CD14-positive monocyte (primary cell): ENCODE measurements around the gene HSPA6. TPM values are rescaled to one million over a fixed set of nuclear protein-coding genes. Genes with fewer than 3 reads are reported as not detected.

Source experiments
- DNase-seq, 3 donors: peaks; one replicate each; pipeline ENCODE4 v3.0.0-alpha.2; 2011 to 2022
- H2AFZ ChIP-seq: 2 replicates; pipeline ENCODE4 v1.6.0; 2012; ENCODE audit warnings: mild to moderate bottlenecking, low read depth, low read length, inconsistent platforms; ENCODE audit not compliant: insufficient read depth, poor library complexity, severe bottlenecking
- H3K27ac ChIP-seq, 2 donors: 1 replicate in 1 of 2; 2 replicates in 1 of 2; pipeline ENCODE4 v1.5.1; 2012 to 2013; ENCODE audit warnings: low read length in 2 of 2, control low read depth in 1 of 2, inconsistent platforms in 1 of 2, low read depth in 1 of 2, mild to moderate bottlenecking in 1 of 2
- H3K27me3 ChIP-seq, 2 donors: one replicate each; pipeline versions ENCODE4 v1.6.0 to v1.6.1; 2011 to 2013; ENCODE audit warnings: low read length in 2 of 2; ENCODE audit not compliant: control insufficient read depth in 2 of 2, insufficient read depth in 2 of 2
- H3K36me3 ChIP-seq, 2 donors: replicated peaks in 1 of 2; 1 replicate in 1 of 2; 2 replicates in 1 of 2; pipeline versions ENCODE4 v1.5.1 to v1.6.1; 2012 to 2013; ENCODE audit warnings: low read length in 2 of 2, control low read depth in 1 of 2, inconsistent platforms in 1 of 2, mild to moderate bottlenecking in 1 of 2; ENCODE audit not compliant: insufficient read depth in 2 of 2, control insufficient read depth in 1 of 2
- H3K4me1 ChIP-seq, 2 donors: 1 replicate in 1 of 2; 2 replicates in 1 of 2; pipeline versions ENCODE4 v1.5.1 to v1.6.1; 2012 to 2013; ENCODE audit warnings: low read length in 2 of 2, control low read depth in 1 of 2, inconsistent platforms in 1 of 2, mild to moderate bottlenecking in 1 of 2, moderate library complexity in 1 of 2; ENCODE audit not compliant: insufficient read depth in 2 of 2, control insufficient read depth in 1 of 2
- H3K4me2 ChIP-seq: replicated peaks from 2 replicates; pipeline ENCODE3; 2012; ENCODE audit warnings: low read length, moderate library complexity, mild to moderate bottlenecking; ENCODE audit not compliant: poor library complexity, severe bottlenecking; ENCODE audit errors: extremely low read depth
- H3K4me3 ChIP-seq, 3 experiments: fragments of 200-600 bp in 1 of 3; sonication (generic) in 1 of 3; replicated peaks in 1 of 3; 1 replicate in 2 of 3; 2 replicates in 1 of 3; pipeline ENCODE4 v1.5.1; 2011 to 2013; ENCODE audit warnings: low read length in 3 of 3, mild to moderate bottlenecking in 3 of 3, control low read depth in 2 of 3, low read depth in 2 of 3, inconsistent platforms in 1 of 3, moderate library complexity in 1 of 3
- H3K79me2 ChIP-seq: 2 replicates; pipeline ENCODE4 v1.6.0; 2012; ENCODE audit warnings: mild to moderate bottlenecking, control low read depth, inconsistent platforms, low read length, moderate library complexity; ENCODE audit not compliant: insufficient read depth
- H3K9ac ChIP-seq: 2 replicates; pipeline ENCODE4 v1.6.0; 2017; ENCODE audit warnings: low read length, mild to moderate bottlenecking; ENCODE audit not compliant: insufficient read depth, poor library complexity, severe bottlenecking
- H3K9me3 ChIP-seq, 2 donors: replicated peaks in 1 of 2; 1 replicate in 1 of 2; 2 replicates in 1 of 2; pipeline versions ENCODE4 v1.5.1 to v1.6.1; 2012 to 2013; ENCODE audit warnings: low read length in 2 of 2, control low read depth in 1 of 2; ENCODE audit not compliant: control insufficient read depth in 1 of 2, insufficient read depth in 1 of 2
- H4K20me1 ChIP-seq: 2 replicates; pipeline ENCODE4 v1.6.0; 2012; ENCODE audit warnings: mild to moderate bottlenecking, low read length, control low read depth, moderate library complexity; ENCODE audit not compliant: insufficient read depth
- H3K27ac Mint-ChIP-seq, 7 donors: one replicate each; pipeline ENCODE4 v1.8.0; 2020; ENCODE audit warnings: mild to moderate bottlenecking in 7 of 7, mixed read lengths in 7 of 7, moderate library complexity in 6 of 7, inconsistent platforms in 2 of 7
- H3K27me3 Mint-ChIP-seq, 3 donors: one replicate each; pipeline ENCODE4 v1.8.0; 2021 to 2022; ENCODE audit warnings: low read depth in 3 of 3, mild to moderate bottlenecking in 3 of 3, mixed read lengths in 3 of 3, moderate library complexity in 3 of 3, inconsistent platforms in 1 of 3
- H3K36me3 Mint-ChIP-seq, 2 donors: one replicate each; pipeline ENCODE4 v1.8.0; 2020; ENCODE audit warnings: mixed read lengths in 2 of 2, inconsistent platforms in 1 of 2, mild to moderate bottlenecking in 1 of 2
- H3K4me1 Mint-ChIP-seq: one replicate; pipeline ENCODE4 v1.8.0; 2020; ENCODE audit warnings: mild to moderate bottlenecking, mixed read lengths
- H3K4me3 Mint-ChIP-seq, 2 donors: one replicate each; pipeline ENCODE4 v1.8.0; 2020; ENCODE audit warnings: mild to moderate bottlenecking in 2 of 2, mixed read lengths in 2 of 2, moderate library complexity in 1 of 2
- H3K9me3 Mint-ChIP-seq, 7 donors: one replicate each; pipeline ENCODE4 v1.8.0; 2020 to 2022; ENCODE audit warnings: mixed read lengths in 7 of 7, mild to moderate bottlenecking in 6 of 7, moderate library complexity in 6 of 7, inconsistent platforms in 2 of 7
- CTCF ChIP-seq: fragments of 200-600 bp; IDR thresholded peaks from one replicate; pipeline ENCODE4 v1.8.0; 2022; ENCODE audit warnings: antibody characterized with exemption, mild to moderate bottlenecking
- WGBS: methylation state at CpG from one replicate; pipeline ENCODE4 v1.1.5; 2013; ENCODE audit warnings: missing lambda C conversion rate; ENCODE audit not compliant: insufficient coverage; 5-methylcytosine and 5-hydroxymethylcytosine counted together
- intact Hi-C, 2 donors: fragments of 100-400 bp; cut with micrococcal nuclease; formaldehyde crosslinking; loops; one replicate each; pipeline versions ENCODE4 v1.15.0 to v1.15.1; 2023
- polyA plus RNA-seq, 3 donors: library from polyadenylated mRNA; depleted of rRNA in 1 of 3; unstranded in 2 of 3; stranded (reverse) in 1 of 3; fragments of 300-500 nt in 2 of 3; fragments of >200 nt in 1 of 3; fragmentation: Illumina TruSeq in 2 of 3; gene quantifications; 1 replicate in 2 of 3; 2 replicates in 1 of 3; pipeline ENCODE4 v1.2.3, GENCODE V29; 2012 to 2021

The HSPA6 gene
- polyA plus RNA-seq, 3 donors, result 3.4 to 37.5 (median 19.3) TPM

- no peaks in the 10 kb centered on the region for H3K9me3 ChIP-seq
- Mint-ChIP-seq H3K27ac (peak overlapping the region in 1 of 7 donors; percentile 68), H3K4me3 (no peak overlapping the region), H3K36me3 (no peaks in the 10 kb centered on the region), H3K9me3 (no peaks in the 10 kb centered on the region), H3K27me3 (peaks cover 0 to 1% (median 0%) of the 10 kb centered on the region in 3 donors), H3K4me1 (peaks cover 36% of the 10 kb centered on the region)
- no peak overlapping the region for H3K27ac ChIP-seq
- no peak overlapping the region for H2AFZ ChIP-seq
- 100% methylated on average over 2 of the region's 2 CpGs for WGBS
- no peak overlapping the region for H3K4me3 ChIP-seq
- no peak for TF ChIP-seq CTCF
- no peaks in the 10 kb centered on the region for H3K27me3 ChIP-seq
- no peaks in the 10 kb centered on the region for H4K20me1 ChIP-seq
- no peak overlapping the region for H3K4me2 ChIP-seq
- no peak overlapping the region for H3K9ac ChIP-seq
- DNase-seq, result peak in 1 of 3 donors; percentile 38
- intact Hi-C loops, result no loop called here
- H3K4me1 ChIP-seq, result peaks cover 35 to 38% of the 10 kb centered on the region in 2 donors
- H3K36me3 ChIP-seq, result no peaks in the 10 kb centered on the region
- H3K79me2 ChIP-seq, result no peaks in the 10 kb centered on the region
Observed at GRCh38 chr1:161498646-161499045, 25.7 kb upstream of the HSPA6 start.

DNA sequence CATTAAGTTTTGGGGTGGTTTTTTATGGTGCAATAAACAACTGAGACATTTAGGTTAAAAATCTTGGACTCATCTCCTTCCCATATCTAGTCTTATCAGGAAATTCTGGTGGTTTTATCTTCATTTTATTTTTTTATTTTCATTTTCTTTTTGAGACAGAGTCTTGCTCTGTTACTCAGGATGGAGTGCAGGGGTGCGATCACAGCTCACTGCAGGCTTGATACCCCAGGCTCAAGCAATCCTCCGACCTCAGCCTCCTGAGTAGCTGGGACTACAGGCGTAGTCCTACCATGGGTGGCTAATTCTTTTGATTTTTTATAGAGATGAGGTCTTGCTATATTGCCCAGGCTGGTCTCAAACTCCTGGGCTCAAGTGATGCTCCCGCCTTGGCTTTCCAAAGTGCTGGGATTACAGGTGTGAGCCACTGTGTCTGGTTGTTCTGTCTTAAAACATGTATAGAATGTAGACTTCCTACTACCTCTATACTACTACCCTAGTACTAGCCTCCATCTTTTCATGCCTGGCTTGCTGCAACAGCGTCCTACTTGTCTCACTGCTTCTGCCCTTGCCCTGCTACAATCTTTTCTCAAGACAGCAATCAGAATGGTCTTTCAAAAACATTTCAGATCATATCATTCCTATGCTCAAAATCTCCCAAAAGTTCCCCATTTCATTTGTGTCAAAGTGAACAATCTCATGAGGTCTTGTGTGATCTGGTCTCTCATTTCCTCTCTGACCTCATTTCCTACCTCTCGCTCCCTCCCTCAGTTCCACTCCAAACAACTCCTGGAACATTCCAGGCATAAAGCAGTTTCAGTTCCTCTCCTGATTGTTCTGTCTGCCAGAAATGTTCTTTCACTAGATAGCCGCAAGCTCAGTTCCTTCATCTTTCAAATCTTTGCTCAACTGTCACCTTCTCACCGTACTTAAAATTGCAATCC, 25.0 kb upstream of the HSPA6 start:
- TF ChIP-seq CTCF, result no peak
- Histone ChIP-seq H3K36me3 (no peaks in the 10 kb centered on the region), H3K4me3 (peak overlapping the region in 1 of 3 experiments; percentile 17), H3K9ac (no peak overlapping the region), H3K27me3 (no peaks in the 10 kb centered on the region), H2AFZ (no peak overlapping the region), H3K9me3 (no peaks in the 10 kb centered on the region), H3K4me1 (peaks cover 35 to 40% of the 10 kb centered on the region in 2 donors), H4K20me1 (no peaks in the 10 kb centered on the region), H3K4me2 (peak overlapping the region; percentile 57), H3K79me2 (no peaks in the 10 kb centered on the region), H3K27ac (peak overlapping the region; percentile 47 to 61)
- Mint-ChIP-seq H3K4me3 (peak overlapping the region; percentile 34 to 77), H3K4me1 (peaks cover 37% of the 10 kb centered on the region), H3K9me3 (no peaks in the 10 kb centered on the region), H3K27ac (peak overlapping the region; percentile 74 to 89 (median 83)), H3K36me3 (no peaks in the 10 kb centered on the region), H3K27me3 (peaks cover 0 to 1% (median 0%) of the 10 kb centered on the region in 3 donors)
- peak; percentile 28 to 87 (median 81) for DNase-seq
- intact Hi-C loops, result no loop called here
- WGBS, result 54% methylated on average over 4 of the region's 8 CpGs
